ENCODE data around the gene MET. TPM values are rescaled to one million over a fixed set of nuclear protein-coding genes. Genes with fewer than 3 reads are reported as not detected.
"Not testable (repeated sequence)": the region's sequence is repeated elsewhere in the genome, so short reads cannot be mapped to it uniquely, and the experiment has no call there.

Gene MET
- total RNA-seq, 1 experiment from 2014 or later, result 200 TPM

DNA sequence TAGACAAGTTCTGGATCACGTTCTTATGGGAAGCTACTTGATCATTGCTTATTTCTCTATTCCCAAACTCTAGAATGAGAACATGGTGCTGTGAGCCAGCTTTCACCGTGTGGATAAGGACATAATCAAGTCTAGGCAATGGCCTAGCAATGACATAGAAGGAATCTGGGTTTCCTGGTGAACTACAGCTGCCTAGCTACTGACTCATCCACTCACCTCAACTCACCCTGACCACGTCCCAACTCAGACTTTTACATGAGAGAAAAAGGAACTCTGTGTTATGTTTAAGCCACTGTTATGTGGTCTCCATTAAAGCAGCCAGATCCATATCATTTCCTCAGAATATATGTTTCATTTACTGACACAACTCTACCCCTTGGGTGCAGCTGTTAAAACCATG is 18.8 kb upstream of the MET start (continued):
- TF ChIP-seq ELF1 (IDR thresholded peaks at IDR 0.05; ENCODE audit: borderline replicate concordance, low read depth) (no peak), SIN3A (IDR thresholded peaks at IDR 0.05; ENCODE audit: low read depth) (no peak), JUND (IDR thresholded peaks at IDR 0.05) (peak; percentile 61), SRF (IDR thresholded peaks at IDR 0.05; ENCODE audit: low read depth) (peak; percentile 53; the same call in 1 of the 2 replicates), POLR2A (IDR thresholded peaks at IDR 0.05; ENCODE audit: borderline replicate concordance, extremely low read depth, insufficient read depth, insufficient read length) (no peak), POLR2AphosphoS5 (IDR thresholded peaks at IDR 0.05; ENCODE audit: low read depth, low read length) (peak; percentile 21; the same call in 1 of the 2 replicates), ZNF274 (IDR thresholded peaks at IDR 0.05; ENCODE audit: low read depth, low read length) (no peak)
- TF ChIP-seq, protein P1, sequence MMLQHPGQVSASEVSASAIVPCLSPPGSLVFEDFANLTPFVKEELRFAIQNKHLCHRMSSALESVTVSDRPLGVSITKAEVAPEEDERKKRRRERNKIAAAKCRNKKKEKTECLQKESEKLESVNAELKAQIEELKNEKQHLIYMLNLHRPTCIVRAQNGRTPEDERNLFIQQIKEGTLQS (IDR thresholded peaks at IDR 0.05), result no peak
- TF ChIP-seq, protein P2, sequence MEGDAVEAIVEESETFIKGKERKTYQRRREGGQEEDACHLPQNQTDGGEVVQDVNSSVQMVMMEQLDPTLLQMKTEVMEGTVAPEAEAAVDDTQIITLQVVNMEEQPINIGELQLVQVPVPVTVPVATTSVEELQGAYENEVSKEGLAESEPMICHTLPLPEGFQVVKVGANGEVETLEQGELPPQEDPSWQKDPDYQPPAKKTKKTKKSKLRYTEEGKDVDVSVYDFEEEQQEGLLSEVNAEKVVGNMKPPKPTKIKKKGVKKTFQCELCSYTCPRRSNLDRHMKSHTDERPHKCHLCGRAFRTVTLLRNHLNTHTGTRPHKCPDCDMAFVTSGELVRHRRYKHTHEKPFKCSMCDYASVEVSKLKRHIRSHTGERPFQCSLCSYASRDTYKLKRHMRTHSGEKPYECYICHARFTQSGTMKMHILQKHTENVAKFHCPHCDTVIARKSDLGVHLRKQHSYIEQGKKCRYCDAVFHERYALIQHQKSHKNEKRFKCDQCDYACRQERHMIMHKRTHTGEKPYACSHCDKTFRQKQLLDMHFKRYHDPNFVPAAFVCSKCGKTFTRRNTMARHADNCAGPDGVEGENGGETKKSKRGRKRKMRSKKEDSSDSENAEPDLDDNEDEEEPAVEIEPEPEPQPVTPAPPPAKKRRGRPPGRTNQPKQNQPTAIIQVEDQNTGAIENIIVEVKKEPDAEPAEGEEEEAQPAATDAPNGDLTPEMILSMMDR (IDR thresholded peaks at IDR 0.05 in 2 of 3, conservative IDR thresholded peaks at IDR 0.05 in 1 of 3; ENCODE audit: borderline replicate concordance in 1 of 3, insufficient read depth in 1 of 3, low read depth in 2 of 3, low read length in 2 of 3), result no peak

DNA sequence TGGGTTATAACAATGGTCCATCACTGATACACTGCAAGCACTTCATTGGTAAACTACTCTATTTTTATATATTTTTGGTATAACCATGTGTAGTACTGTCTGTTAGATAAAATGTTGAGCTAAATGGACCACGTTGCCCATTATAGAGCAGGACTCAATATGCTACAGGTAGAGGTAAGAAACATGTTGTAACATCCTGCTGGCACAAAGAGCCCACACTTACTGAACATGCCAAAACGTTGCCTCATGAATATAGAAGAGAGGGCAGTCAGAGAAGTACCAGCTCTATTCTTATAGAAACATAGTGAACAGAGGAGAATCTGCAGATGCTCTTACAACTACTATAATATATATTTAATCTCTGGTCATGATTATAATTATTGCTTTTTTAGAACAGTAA is 18.4 kb upstream of the MET start:
- DNase-seq (ENCODE audit: low read depth, low spot score) (no peak), ATAC-seq (peak; percentile 53)
- no peaks in the 10 kb centered on the region for H3K9me3 ChIP-seq (ENCODE audit: control insufficient read depth in 1 of 2, insufficient read depth in 1 of 2, low read depth in 1 of 2, low read length in 2 of 2)
- BruUV-seq (replicated peaks), result no TSS peak
- POLR2A ChIA-PET, result interaction anchor here (1.4 to 2.2 kb wide), 2 partner anchors 18 to 24 kb away, joined by 4 to 5 read pairs; partner anchors contain the start of gene MET
- no peaks in the 10 kb centered on the region for H3K36me3 ChIP-seq (ENCODE audit: control insufficient read depth in 1 of 2, insufficient read depth in 2 of 2, low read length in 2 of 2)
- RAD21 ChIA-PET (ENCODE audit: low non-redundant PET in 1 of 2, low total read pairs in 2 of 2, uncharacterized antibody in 2 of 2, unreplicated experiment in 2 of 2), result no interaction called here
- peak overlapping the region in 1 of 2 experiments; percentile 1; a peak in 1 of 4 replicates for H3K4me3 ChIP-seq (replicated peaks in 1 of 2; ENCODE audit: low read depth in 1 of 2, low read length in 2 of 2)
- H3K27me3 ChIP-seq (ENCODE audit: insufficient read depth, low read length), result no peaks in the 10 kb centered on the region
- no peak overlapping the region for H3K9ac ChIP-seq (ENCODE audit: low read length)
- H3K27ac ChIP-seq (ENCODE audit: low read depth, low read length), result no peak overlapping the region
- H3K4me1 ChIP-seq (ENCODE audit: control insufficient read depth in 1 of 2, insufficient read depth in 2 of 2, low read length in 2 of 2), result peaks cover 7 to 28% of the 10 kb centered on the region in 2 experiments
- CTCF ChIA-PET, result interaction anchor here (0.7 to 1.1 kb wide), 2 partner anchors 18 to 20 kb away, joined by 3 to 4 read pairs; partner anchors contain the start of gene MET
- peak overlapping the region; percentile 98 for H2AFZ ChIP-seq (ENCODE audit: low read depth, low read length, poor library complexity, severe bottlenecking)
- H4K20me1 ChIP-seq (ENCODE audit: insufficient read depth), result no peaks in the 10 kb centered on the region
- peak overlapping the region; percentile 56 for H3K4me2 ChIP-seq (ENCODE audit: low read length)
- H3K79me2 ChIP-seq (ENCODE audit: insufficient read depth, low read length), result no peaks in the 10 kb centered on the region
- H3K9me2 ChIP-seq (ENCODE audit: insufficient read depth), result 0 out of 2 replicates have a peak, but pooled peaks cover 5% of the 10 kb centered on the region
- TF ChIP-seq, protein P3, sequence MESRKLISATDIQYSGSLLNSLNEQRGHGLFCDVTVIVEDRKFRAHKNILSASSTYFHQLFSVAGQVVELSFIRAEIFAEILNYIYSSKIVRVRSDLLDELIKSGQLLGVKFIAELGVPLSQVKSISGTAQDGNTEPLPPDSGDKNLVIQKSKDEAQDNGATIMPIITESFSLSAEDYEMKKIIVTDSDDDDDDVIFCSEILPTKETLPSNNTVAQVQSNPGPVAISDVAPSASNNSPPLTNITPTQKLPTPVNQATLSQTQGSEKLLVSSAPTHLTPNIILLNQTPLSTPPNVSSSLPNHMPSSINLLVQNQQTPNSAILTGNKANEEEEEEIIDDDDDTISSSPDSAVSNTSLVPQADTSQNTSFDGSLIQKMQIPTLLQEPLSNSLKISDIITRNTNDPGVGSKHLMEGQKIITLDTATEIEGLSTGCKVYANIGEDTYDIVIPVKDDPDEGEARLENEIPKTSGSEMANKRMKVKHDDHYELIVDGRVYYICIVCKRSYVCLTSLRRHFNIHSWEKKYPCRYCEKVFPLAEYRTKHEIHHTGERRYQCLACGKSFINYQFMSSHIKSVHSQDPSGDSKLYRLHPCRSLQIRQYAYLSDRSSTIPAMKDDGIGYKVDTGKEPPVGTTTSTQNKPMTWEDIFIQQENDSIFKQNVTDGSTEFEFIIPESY (IDR thresholded peaks at IDR 0.05; ENCODE audit: extremely low read depth, insufficient replicate concordance, low read length), result no peak
- intact Hi-C loops (cut with micrococcal nuclease), result no loop called here

DNA sequence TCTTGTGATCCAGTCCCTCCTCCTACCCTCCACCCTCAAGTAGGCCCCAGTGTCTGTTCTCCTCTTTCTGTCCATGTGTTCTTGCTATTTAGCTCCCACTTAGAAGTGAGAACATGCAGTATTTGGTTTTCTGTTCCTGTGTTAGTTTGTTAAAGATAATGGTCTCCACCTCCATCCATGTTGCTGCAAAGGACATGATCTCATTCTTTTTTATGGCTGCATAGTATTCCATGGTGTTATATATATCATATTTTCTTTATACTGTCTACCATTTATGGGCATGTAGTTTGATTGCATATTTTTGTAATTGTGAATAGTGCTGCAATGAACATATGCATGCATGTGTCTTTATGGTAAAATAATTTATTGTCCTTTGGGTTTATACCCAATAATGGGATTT is 12.7 kb upstream of the MET start:
- H2AFZ ChIP-seq (ENCODE audit: low read depth, low read length, poor library complexity, severe bottlenecking); POLR2A ChIA-PET; DNase-seq (ENCODE audit: low read depth, low spot score); H3K9ac ChIP-seq (ENCODE audit: low read length); H3K4me2 ChIP-seq (ENCODE audit: low read length); H3K27me3 ChIP-seq (ENCODE audit: insufficient read depth, low read length); H3K4me3 ChIP-seq (replicated peaks in 1 of 2; ENCODE audit: low read depth in 1 of 2, low read length in 2 of 2); ATAC-seq; H3K9me2 ChIP-seq (ENCODE audit: insufficient read depth); CTCF ChIA-PET; H3K4me1 ChIP-seq (ENCODE audit: control insufficient read depth in 1 of 2, insufficient read depth in 2 of 2, low read length in 2 of 2); H3K36me3 ChIP-seq (ENCODE audit: control insufficient read depth in 1 of 2, insufficient read depth in 2 of 2, low read length in 2 of 2); RAD21 ChIA-PET (ENCODE audit: low non-redundant PET in 1 of 2, low total read pairs in 2 of 2, uncharacterized antibody in 2 of 2, unreplicated experiment in 2 of 2); BruUV-seq (replicated peaks); H3K27ac ChIP-seq (ENCODE audit: low read depth, low read length); H4K20me1 ChIP-seq (ENCODE audit: insufficient read depth); H3K9me3 ChIP-seq (ENCODE audit: control insufficient read depth in 1 of 2, insufficient read depth in 1 of 2, low read depth in 1 of 2, low read length in 2 of 2); H3K79me2 ChIP-seq (ENCODE audit: insufficient read depth, low read length): not testable (repeated sequence)
- intact Hi-C loops (cut with micrococcal nuclease), result loop anchor here (5.0 kb wide), 1 partner anchor 57 kb away; no protein-coding TSS in a partner anchor

All from HCT116 (cell line).